ENCODE results near the gene PROX1.

Gene PROX1

GRCh38 chr1:213987927-213988506 is at the start of gene PROX1:
TSS of gene PROX1 (plus strand) at chr1:213987973. CDS start at chr1:213996536, 8,563 bp downstream.
- Histone ChIP-seq H3K36me3 (ENCODE audit: control insufficient read depth in 1 of 2, insufficient read depth in 2 of 2, low read length in 2 of 2) (no peaks in the 10 kb centered on the region), H3K27me3 (ENCODE audit: low read depth, low read length) (peaks cover 47% of the 10 kb centered on the region), H3K9me3 (ENCODE audit: control insufficient read depth in 1 of 2, low read length in 2 of 2) (no peaks in the 10 kb centered on the region), H3K4me3 (ENCODE audit: low read depth in 1 of 2, low read length in 2 of 2) (peak within 1 kb of the TSS; percentile 67 to 87), H3K4me1 (ENCODE audit: control insufficient read depth in 1 of 2, insufficient read depth in 2 of 2, low read length in 2 of 2) (peaks cover 3 to 38% of the 10 kb centered on the region in 2 donors), H3K27ac (ENCODE audit: low read length) (peak within 1 kb of the TSS; percentile 61)

DNA sequence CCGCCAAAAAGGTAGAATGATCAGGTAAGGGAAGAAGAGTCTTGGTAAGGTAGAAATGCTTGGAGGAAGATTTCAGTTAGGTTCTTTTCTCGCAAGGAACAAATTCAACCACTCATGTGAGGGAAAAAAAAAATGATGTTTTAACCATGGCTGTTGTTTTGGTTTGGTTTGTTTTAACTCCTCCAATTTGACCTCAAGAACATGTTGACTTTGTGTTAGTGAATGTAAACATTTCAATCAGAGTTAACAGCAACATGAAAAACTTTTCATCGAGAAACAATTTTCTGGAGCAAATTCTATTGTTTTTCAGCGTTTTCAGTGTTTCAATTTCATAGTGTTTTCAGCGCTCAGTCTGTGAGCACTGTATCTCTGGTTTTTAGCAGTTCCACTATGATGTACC is 49.0 kb upstream of the PROX1 start:
- Histone ChIP-seq H3K4me1 (ENCODE audit: control insufficient read depth in 1 of 2, insufficient read depth in 2 of 2, low read length in 2 of 2) (no peaks in the 10 kb centered on the region), H3K27ac (ENCODE audit: low read length) (no peak overlapping the region), H3K27me3 (ENCODE audit: low read depth, low read length) (no peaks in the 10 kb centered on the region), H3K36me3 (ENCODE audit: control insufficient read depth in 1 of 2, insufficient read depth in 2 of 2, low read length in 2 of 2) (no peaks in the 10 kb centered on the region), H3K9me3 (ENCODE audit: control insufficient read depth in 1 of 2, low read length in 2 of 2) (no peaks in the 10 kb centered on the region), H3K4me3 (ENCODE audit: low read depth in 1 of 2, low read length in 2 of 2) (no peak overlapping the region)

- H3K4me1 ChIP-seq (ENCODE audit: control insufficient read depth in 1 of 2, insufficient read depth in 2 of 2, low read length in 2 of 2): no peaks in the 10 kb centered on the region
- H3K27me3 ChIP-seq (ENCODE audit: low read depth, low read length): no peaks in the 10 kb centered on the region
- H3K4me3 ChIP-seq (ENCODE audit: low read depth in 1 of 2, low read length in 2 of 2): no peak overlapping the region
- H3K9me3 ChIP-seq (ENCODE audit: control insufficient read depth in 1 of 2, low read length in 2 of 2): no peaks in the 10 kb centered on the region
- no peaks in the 10 kb centered on the region for H3K36me3 ChIP-seq (ENCODE audit: control insufficient read depth in 1 of 2, insufficient read depth in 2 of 2, low read length in 2 of 2)
- no peak overlapping the region for H3K27ac ChIP-seq (ENCODE audit: low read length)
Measured at GRCh38 chr1:213939888-213940287, 47.9 kb upstream of the PROX1 start.

DNA sequence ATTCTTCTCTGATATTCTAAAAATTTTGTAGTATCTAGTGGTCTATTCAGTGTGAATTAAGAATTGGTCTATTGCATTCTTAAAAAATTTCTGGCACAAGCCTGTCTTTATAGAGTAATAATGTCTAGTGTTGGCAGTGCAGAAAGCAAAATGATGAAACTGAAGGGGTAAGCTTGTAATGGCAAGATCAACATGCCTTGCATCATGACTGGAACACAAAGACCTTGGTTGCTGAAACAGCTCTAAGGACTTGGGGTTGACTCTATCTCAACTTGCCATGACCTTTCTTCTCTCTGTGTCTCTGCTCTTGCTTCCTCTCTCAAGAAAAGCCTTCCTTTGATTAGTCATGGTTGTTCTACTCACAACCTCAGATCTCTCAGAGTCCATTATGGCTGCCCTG is 46.8 kb upstream of the PROX1 start:
- Histone ChIP-seq H3K4me3 (ENCODE audit: low read depth in 1 of 2, low read length in 2 of 2) (no peak overlapping the region), H3K36me3 (ENCODE audit: control insufficient read depth in 1 of 2, insufficient read depth in 2 of 2, low read length in 2 of 2) (no peaks in the 10 kb centered on the region), H3K27me3 (ENCODE audit: low read depth, low read length) (no peaks in the 10 kb centered on the region), H3K4me1 (ENCODE audit: control insufficient read depth in 1 of 2, insufficient read depth in 2 of 2, low read length in 2 of 2) (no peaks in the 10 kb centered on the region), H3K9me3 (ENCODE audit: control insufficient read depth in 1 of 2, low read length in 2 of 2) (no peaks in the 10 kb centered on the region), H3K27ac (ENCODE audit: low read length) (no peak overlapping the region)

DNA sequence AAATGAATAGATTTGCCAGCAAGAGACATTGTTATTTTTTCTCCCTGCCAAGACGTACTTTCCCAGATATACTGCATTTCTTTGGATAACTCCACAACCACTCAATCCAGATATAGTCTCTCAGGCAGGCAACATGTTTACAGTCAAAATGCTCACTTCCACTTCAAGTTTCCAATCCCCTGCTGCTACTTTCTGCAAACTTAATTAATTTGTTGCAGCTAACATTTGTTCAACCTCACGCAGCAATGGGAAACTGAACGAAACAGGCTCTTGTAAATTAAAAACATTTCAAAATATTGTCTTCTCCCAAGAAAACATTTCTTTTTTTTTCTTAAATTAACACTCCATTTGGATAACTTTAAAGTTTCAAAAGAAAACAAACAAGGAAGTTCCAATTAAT is 45.7 kb upstream of the PROX1 start:
- Histone ChIP-seq H3K4me1 (ENCODE audit: control insufficient read depth in 1 of 2, insufficient read depth in 2 of 2, low read length in 2 of 2) (no peaks in the 10 kb centered on the region), H3K27ac (ENCODE audit: low read length) (no peak overlapping the region), H3K36me3 (ENCODE audit: control insufficient read depth in 1 of 2, insufficient read depth in 2 of 2, low read length in 2 of 2) (no peaks in the 10 kb centered on the region), H3K27me3 (ENCODE audit: low read depth, low read length) (no peaks in the 10 kb centered on the region), H3K9me3 (ENCODE audit: control insufficient read depth in 1 of 2, low read length in 2 of 2) (no peaks in the 10 kb centered on the region), H3K4me3 (ENCODE audit: low read depth in 1 of 2, low read length in 2 of 2) (no peak overlapping the region)

DNA sequence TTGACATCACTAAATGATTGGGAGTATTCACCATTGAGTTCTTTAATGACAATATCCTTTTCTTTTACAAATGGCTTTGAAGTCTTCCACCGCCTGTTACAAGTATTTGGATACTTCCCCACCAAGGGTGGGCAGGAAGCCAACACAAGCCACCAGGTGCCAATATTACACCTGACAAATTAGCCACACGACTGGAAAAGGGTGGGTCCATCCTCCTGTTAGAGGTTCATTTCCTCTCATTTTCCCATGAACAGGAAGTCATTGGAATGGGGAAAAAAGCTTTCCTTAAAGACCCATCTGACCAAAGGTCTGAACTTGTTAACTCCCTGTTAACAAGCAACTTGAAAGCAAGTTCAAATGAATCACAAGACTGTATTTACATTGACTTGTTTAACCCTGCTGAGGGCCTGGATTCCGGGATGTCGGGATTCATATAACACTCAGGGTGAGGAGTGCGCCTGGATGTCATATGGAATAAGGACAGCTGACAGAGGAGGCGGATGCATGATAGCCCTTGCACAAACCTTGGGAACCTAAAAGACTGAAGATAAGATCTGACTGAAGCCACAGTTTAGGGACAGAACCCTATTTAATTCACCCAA is 40.5 kb upstream of the PROX1 start:
- no peaks in the 10 kb centered on the region for H3K36me3 ChIP-seq (ENCODE audit: control insufficient read depth in 1 of 2, insufficient read depth in 2 of 2, low read length in 2 of 2)
- H3K4me1 ChIP-seq (ENCODE audit: control insufficient read depth in 1 of 2, insufficient read depth in 2 of 2, low read length in 2 of 2): no peaks in the 10 kb centered on the region
- no peaks in the 10 kb centered on the region for H3K27me3 ChIP-seq (ENCODE audit: low read depth, low read length)
- H3K27ac ChIP-seq (ENCODE audit: low read length): no peak overlapping the region
- no peaks in the 10 kb centered on the region for H3K9me3 ChIP-seq (ENCODE audit: control insufficient read depth in 1 of 2, low read length in 2 of 2)
- no peak overlapping the region for H3K4me3 ChIP-seq (ENCODE audit: low read depth in 1 of 2, low read length in 2 of 2)

- no peak overlapping the region for H3K27ac ChIP-seq (ENCODE audit: low read length)
- no peaks in the 10 kb centered on the region for H3K4me1 ChIP-seq (ENCODE audit: control insufficient read depth in 1 of 2, insufficient read depth in 2 of 2, low read length in 2 of 2)
- no peak overlapping the region for H3K4me3 ChIP-seq (ENCODE audit: low read depth in 1 of 2, low read length in 2 of 2)
- no peaks in the 10 kb centered on the region for H3K9me3 ChIP-seq (ENCODE audit: control insufficient read depth in 1 of 2, low read length in 2 of 2)
- no peaks in the 10 kb centered on the region for H3K27me3 ChIP-seq (ENCODE audit: low read depth, low read length)
- H3K36me3 ChIP-seq (ENCODE audit: control insufficient read depth in 1 of 2, insufficient read depth in 2 of 2, low read length in 2 of 2): no peaks in the 10 kb centered on the region
Measured at GRCh38 chr1:213951876-213952275, 35.9 kb upstream of the PROX1 start.

GRCh38 chr1:213953806-213954205 is 34.0 kb upstream of the PROX1 start:
- H3K36me3 ChIP-seq (ENCODE audit: control insufficient read depth in 1 of 2, insufficient read depth in 2 of 2, low read length in 2 of 2): no peaks in the 10 kb centered on the region
- H3K4me3 ChIP-seq (ENCODE audit: low read depth in 1 of 2, low read length in 2 of 2): no peak overlapping the region
- no peaks in the 10 kb centered on the region for H3K9me3 ChIP-seq (ENCODE audit: control insufficient read depth in 1 of 2, low read length in 2 of 2)
- no peaks in the 10 kb centered on the region for H3K27me3 ChIP-seq (ENCODE audit: low read depth, low read length)
- no peak overlapping the region for H3K27ac ChIP-seq (ENCODE audit: low read length)
- H3K4me1 ChIP-seq (ENCODE audit: control insufficient read depth in 1 of 2, insufficient read depth in 2 of 2, low read length in 2 of 2): no peaks in the 10 kb centered on the region

GRCh38 chr1:213956295-213956770 is 31.4 kb upstream of the PROX1 start:
- Histone ChIP-seq H3K36me3 (ENCODE audit: control insufficient read depth in 1 of 2, insufficient read depth in 2 of 2, low read length in 2 of 2) (no peaks in the 10 kb centered on the region), H3K4me3 (ENCODE audit: low read depth in 1 of 2, low read length in 2 of 2) (no peak overlapping the region), H3K27ac (ENCODE audit: low read length) (no peak overlapping the region), H3K4me1 (ENCODE audit: control insufficient read depth in 1 of 2, insufficient read depth in 2 of 2, low read length in 2 of 2) (no peaks in the 10 kb centered on the region), H3K27me3 (ENCODE audit: low read depth, low read length) (no peaks in the 10 kb centered on the region), H3K9me3 (ENCODE audit: control insufficient read depth in 1 of 2, low read length in 2 of 2) (no peaks in the 10 kb centered on the region)

- H3K36me3 ChIP-seq (ENCODE audit: control insufficient read depth in 1 of 2, insufficient read depth in 2 of 2, low read length in 2 of 2): no peaks in the 10 kb centered on the region
- no peaks in the 10 kb centered on the region for H3K4me1 ChIP-seq (ENCODE audit: control insufficient read depth in 1 of 2, insufficient read depth in 2 of 2, low read length in 2 of 2)
- H3K27me3 ChIP-seq (ENCODE audit: low read depth, low read length): no peaks in the 10 kb centered on the region
- no peak overlapping the region for H3K4me3 ChIP-seq (ENCODE audit: low read depth in 1 of 2, low read length in 2 of 2)
- H3K9me3 ChIP-seq (ENCODE audit: control insufficient read depth in 1 of 2, low read length in 2 of 2): peaks cover 0 to 5% of the 10 kb centered on the region in 2 donors
- H3K27ac ChIP-seq (ENCODE audit: low read length): no peak overlapping the region
Measured at GRCh38 chr1:213958346-213958745, 29.4 kb upstream of the PROX1 start.

GRCh38 chr1:213960963-213961362 is 26.8 kb upstream of the PROX1 start:
- peaks cover 0 to 7% of the 10 kb centered on the region in 2 donors for H3K9me3 ChIP-seq (ENCODE audit: control insufficient read depth in 1 of 2, low read length in 2 of 2)
- no peaks in the 10 kb centered on the region for H3K36me3 ChIP-seq (ENCODE audit: control insufficient read depth in 1 of 2, insufficient read depth in 2 of 2, low read length in 2 of 2)
- no peaks in the 10 kb centered on the region for H3K27me3 ChIP-seq (ENCODE audit: low read depth, low read length)
- no peaks in the 10 kb centered on the region for H3K4me1 ChIP-seq (ENCODE audit: control insufficient read depth in 1 of 2, insufficient read depth in 2 of 2, low read length in 2 of 2)
- no peak overlapping the region for H3K4me3 ChIP-seq (ENCODE audit: low read depth in 1 of 2, low read length in 2 of 2)
- H3K27ac ChIP-seq (ENCODE audit: low read length): no peak overlapping the region

DNA sequence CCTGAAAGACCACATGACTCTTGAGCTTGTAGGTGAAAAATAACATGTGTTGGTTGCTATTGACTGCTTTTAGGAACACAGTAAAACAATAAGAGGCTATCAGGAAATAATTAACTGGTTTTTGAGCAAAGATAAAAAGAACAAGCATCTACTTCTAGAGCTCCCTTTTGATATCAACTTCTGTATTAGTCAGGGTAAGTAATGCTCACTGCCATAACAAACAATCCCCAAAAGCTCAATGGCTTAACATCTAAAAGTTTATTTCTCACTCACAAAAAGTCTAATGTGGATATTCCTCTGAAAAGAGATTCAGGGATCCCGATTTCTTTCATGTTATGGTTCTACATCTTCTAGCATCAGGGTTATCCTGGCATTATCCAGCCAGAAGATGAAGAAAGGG is 25.3 kb upstream of the PROX1 start:
- no peak overlapping the region for H3K4me3 ChIP-seq (ENCODE audit: low read depth in 1 of 2, low read length in 2 of 2)
- H3K4me1 ChIP-seq (ENCODE audit: control insufficient read depth in 1 of 2, insufficient read depth in 2 of 2, low read length in 2 of 2): no peaks in the 10 kb centered on the region
- H3K36me3 ChIP-seq (ENCODE audit: control insufficient read depth in 1 of 2, insufficient read depth in 2 of 2, low read length in 2 of 2): no peaks in the 10 kb centered on the region
- H3K27ac ChIP-seq (ENCODE audit: low read length): no peak overlapping the region
- no peaks in the 10 kb centered on the region for H3K27me3 ChIP-seq (ENCODE audit: low read depth, low read length)
- peaks cover 0 to 7% of the 10 kb centered on the region in 2 donors for H3K9me3 ChIP-seq (ENCODE audit: control insufficient read depth in 1 of 2, low read length in 2 of 2)

All from muscle layer of duodenum (tissue), 2 donors.